ENCODE data around the gene PKN2.

DNA sequence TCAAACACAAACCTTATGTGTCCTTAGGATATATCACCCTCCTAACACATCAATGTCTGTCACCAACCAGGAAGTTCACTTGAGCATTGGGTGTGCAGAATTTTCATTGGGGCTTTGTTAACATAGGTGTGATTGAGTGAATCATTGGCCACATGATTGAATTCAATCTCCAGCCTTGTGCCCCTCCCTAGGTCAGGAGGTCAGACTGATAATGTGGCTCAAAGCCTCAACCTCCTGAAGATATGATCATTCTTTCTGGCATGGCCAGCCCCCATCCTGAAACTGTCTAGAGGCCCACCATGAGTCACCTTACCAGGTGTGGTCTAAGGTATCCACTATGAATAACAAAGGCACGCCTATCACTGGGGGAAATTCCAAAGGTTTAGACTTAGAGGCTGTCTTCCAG lies 90.1 kb downstream of the PKN2 start:
- TF ChIP-seq, protein P1, sequence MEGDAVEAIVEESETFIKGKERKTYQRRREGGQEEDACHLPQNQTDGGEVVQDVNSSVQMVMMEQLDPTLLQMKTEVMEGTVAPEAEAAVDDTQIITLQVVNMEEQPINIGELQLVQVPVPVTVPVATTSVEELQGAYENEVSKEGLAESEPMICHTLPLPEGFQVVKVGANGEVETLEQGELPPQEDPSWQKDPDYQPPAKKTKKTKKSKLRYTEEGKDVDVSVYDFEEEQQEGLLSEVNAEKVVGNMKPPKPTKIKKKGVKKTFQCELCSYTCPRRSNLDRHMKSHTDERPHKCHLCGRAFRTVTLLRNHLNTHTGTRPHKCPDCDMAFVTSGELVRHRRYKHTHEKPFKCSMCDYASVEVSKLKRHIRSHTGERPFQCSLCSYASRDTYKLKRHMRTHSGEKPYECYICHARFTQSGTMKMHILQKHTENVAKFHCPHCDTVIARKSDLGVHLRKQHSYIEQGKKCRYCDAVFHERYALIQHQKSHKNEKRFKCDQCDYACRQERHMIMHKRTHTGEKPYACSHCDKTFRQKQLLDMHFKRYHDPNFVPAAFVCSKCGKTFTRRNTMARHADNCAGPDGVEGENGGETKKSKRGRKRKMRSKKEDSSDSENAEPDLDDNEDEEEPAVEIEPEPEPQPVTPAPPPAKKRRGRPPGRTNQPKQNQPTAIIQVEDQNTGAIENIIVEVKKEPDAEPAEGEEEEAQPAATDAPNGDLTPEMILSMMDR (IDR thresholded peaks at IDR 0.05), result no peak
- no peak for TF ChIP-seq POLR2A (IDR thresholded peaks at IDR 0.05)

Data from right lobe of liver (tissue), 4 donors.